CD14-positive monocyte (primary cell): ENCODE results near the gene FCSK. TPM values are rescaled to one million over a fixed set of nuclear protein-coding genes. Genes with fewer than 3 reads are reported as not detected.

Experiments used
- DNase-seq, 3 donors: peaks; one replicate each; pipeline ENCODE4 v3.0.0-alpha.2; 2011 to 2022
- H2AFZ ChIP-seq: 2 replicates; pipeline ENCODE4 v1.6.0; 2012; ENCODE audit warnings: mild to moderate bottlenecking, low read depth, low read length, inconsistent platforms; ENCODE audit not compliant: insufficient read depth, poor library complexity, severe bottlenecking
- H3K27ac ChIP-seq, 2 donors: 1 replicate in 1 of 2; 2 replicates in 1 of 2; pipeline ENCODE4 v1.5.1; 2012 to 2013; ENCODE audit warnings: low read length in 2 of 2, control low read depth in 1 of 2, inconsistent platforms in 1 of 2, low read depth in 1 of 2, mild to moderate bottlenecking in 1 of 2
- H3K27me3 ChIP-seq, 2 donors: one replicate each; pipeline versions ENCODE4 v1.6.0 to v1.6.1; 2011 to 2013; ENCODE audit warnings: low read length in 2 of 2; ENCODE audit not compliant: control insufficient read depth in 2 of 2, insufficient read depth in 2 of 2
- H3K36me3 ChIP-seq, 2 donors: replicated peaks in 1 of 2; 1 replicate in 1 of 2; 2 replicates in 1 of 2; pipeline versions ENCODE4 v1.5.1 to v1.6.1; 2012 to 2013; ENCODE audit warnings: low read length in 2 of 2, control low read depth in 1 of 2, inconsistent platforms in 1 of 2, mild to moderate bottlenecking in 1 of 2; ENCODE audit not compliant: insufficient read depth in 2 of 2, control insufficient read depth in 1 of 2
- H3K4me1 ChIP-seq, 2 donors: 1 replicate in 1 of 2; 2 replicates in 1 of 2; pipeline versions ENCODE4 v1.5.1 to v1.6.1; 2012 to 2013; ENCODE audit warnings: low read length in 2 of 2, control low read depth in 1 of 2, inconsistent platforms in 1 of 2, mild to moderate bottlenecking in 1 of 2, moderate library complexity in 1 of 2; ENCODE audit not compliant: insufficient read depth in 2 of 2, control insufficient read depth in 1 of 2
- H3K4me2 ChIP-seq: replicated peaks from 2 replicates; pipeline ENCODE3; 2012; ENCODE audit warnings: low read length, moderate library complexity, mild to moderate bottlenecking; ENCODE audit not compliant: poor library complexity, severe bottlenecking; ENCODE audit errors: extremely low read depth
- H3K4me3 ChIP-seq, 3 experiments: fragments of 200-600 bp in 1 of 3; sonication (generic) in 1 of 3; replicated peaks in 1 of 3; 1 replicate in 2 of 3; 2 replicates in 1 of 3; pipeline ENCODE4 v1.5.1; 2011 to 2013; ENCODE audit warnings: low read length in 3 of 3, mild to moderate bottlenecking in 3 of 3, control low read depth in 2 of 3, low read depth in 2 of 3, inconsistent platforms in 1 of 3, moderate library complexity in 1 of 3
- H3K79me2 ChIP-seq: 2 replicates; pipeline ENCODE4 v1.6.0; 2012; ENCODE audit warnings: mild to moderate bottlenecking, control low read depth, inconsistent platforms, low read length, moderate library complexity; ENCODE audit not compliant: insufficient read depth
- H3K9ac ChIP-seq: 2 replicates; pipeline ENCODE4 v1.6.0; 2017; ENCODE audit warnings: low read length, mild to moderate bottlenecking; ENCODE audit not compliant: insufficient read depth, poor library complexity, severe bottlenecking
- H3K9me3 ChIP-seq, 2 donors: replicated peaks in 1 of 2; 1 replicate in 1 of 2; 2 replicates in 1 of 2; pipeline versions ENCODE4 v1.5.1 to v1.6.1; 2012 to 2013; ENCODE audit warnings: low read length in 2 of 2, control low read depth in 1 of 2; ENCODE audit not compliant: control insufficient read depth in 1 of 2, insufficient read depth in 1 of 2
- H4K20me1 ChIP-seq: 2 replicates; pipeline ENCODE4 v1.6.0; 2012; ENCODE audit warnings: mild to moderate bottlenecking, low read length, control low read depth, moderate library complexity; ENCODE audit not compliant: insufficient read depth
- H3K27ac Mint-ChIP-seq, 7 donors: one replicate each; pipeline ENCODE4 v1.8.0; 2020; ENCODE audit warnings: mild to moderate bottlenecking in 7 of 7, mixed read lengths in 7 of 7, moderate library complexity in 6 of 7, inconsistent platforms in 2 of 7
- H3K27me3 Mint-ChIP-seq, 3 donors: one replicate each; pipeline ENCODE4 v1.8.0; 2021 to 2022; ENCODE audit warnings: low read depth in 3 of 3, mild to moderate bottlenecking in 3 of 3, mixed read lengths in 3 of 3, moderate library complexity in 3 of 3, inconsistent platforms in 1 of 3
- H3K36me3 Mint-ChIP-seq, 2 donors: one replicate each; pipeline ENCODE4 v1.8.0; 2020; ENCODE audit warnings: mixed read lengths in 2 of 2, inconsistent platforms in 1 of 2, mild to moderate bottlenecking in 1 of 2
- H3K4me1 Mint-ChIP-seq: one replicate; pipeline ENCODE4 v1.8.0; 2020; ENCODE audit warnings: mild to moderate bottlenecking, mixed read lengths
- H3K4me3 Mint-ChIP-seq, 2 donors: one replicate each; pipeline ENCODE4 v1.8.0; 2020; ENCODE audit warnings: mild to moderate bottlenecking in 2 of 2, mixed read lengths in 2 of 2, moderate library complexity in 1 of 2
- H3K9me3 Mint-ChIP-seq, 7 donors: one replicate each; pipeline ENCODE4 v1.8.0; 2020 to 2022; ENCODE audit warnings: mixed read lengths in 7 of 7, mild to moderate bottlenecking in 6 of 7, moderate library complexity in 6 of 7, inconsistent platforms in 2 of 7
- WGBS: methylation state at CpG from one replicate; pipeline ENCODE4 v1.1.5; 2013; ENCODE audit warnings: missing lambda C conversion rate; ENCODE audit not compliant: insufficient coverage; 5-methylcytosine and 5-hydroxymethylcytosine counted together
- intact Hi-C, 2 donors: fragments of 100-400 bp; cut with micrococcal nuclease; formaldehyde crosslinking; loops; one replicate each; pipeline versions ENCODE4 v1.15.0 to v1.15.1; 2023
- polyA plus RNA-seq, 3 donors: library from polyadenylated mRNA; depleted of rRNA in 1 of 3; unstranded in 2 of 3; stranded (reverse) in 1 of 3; fragments of 300-500 nt in 2 of 3; fragments of >200 nt in 1 of 3; fragmentation: Illumina TruSeq in 2 of 3; gene quantifications; 1 replicate in 2 of 3; 2 replicates in 1 of 3; pipeline ENCODE4 v1.2.3, GENCODE V29; 2012 to 2021
- TF ChIP-seq, protein P1 (sequence below): fragments of 200-600 bp; IDR thresholded peaks from one replicate; pipeline ENCODE4 v1.8.0; 2022; ENCODE audit warnings: antibody characterized with exemption, mild to moderate bottlenecking

The FCSK gene
- polyA plus RNA-seq, 3 donors = 4.2 to 19.0 (median 6.4) TPM

DNA sequence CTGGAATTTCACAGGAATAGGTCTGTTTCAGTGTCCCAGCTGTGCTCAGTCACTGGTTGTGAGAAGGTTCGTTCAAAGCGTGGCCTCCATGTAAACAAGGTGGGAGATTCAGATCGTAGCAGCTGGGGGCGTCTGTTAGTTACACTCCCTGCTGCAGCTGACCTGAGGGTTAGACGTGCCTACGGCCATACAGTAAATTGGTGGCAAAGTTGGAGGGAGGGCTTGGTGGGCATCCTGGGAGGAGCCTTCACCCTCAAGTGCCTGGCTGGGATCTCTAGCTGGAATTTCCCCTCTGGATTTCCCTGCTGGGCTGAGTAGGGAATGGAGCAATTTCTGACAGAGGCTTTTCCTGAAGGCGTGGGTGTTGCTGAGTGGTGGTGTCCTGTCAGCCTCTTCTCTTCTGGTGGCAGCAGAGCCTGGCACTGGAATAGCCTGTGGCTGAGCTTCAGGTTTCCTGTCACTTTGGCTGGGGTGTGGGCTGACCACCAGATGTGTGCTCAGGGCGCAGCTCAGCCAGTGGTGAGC is 6.4 kb downstream of the FCSK start:
- intact Hi-C loops = no loop called here
- TF ChIP-seq, protein P1, sequence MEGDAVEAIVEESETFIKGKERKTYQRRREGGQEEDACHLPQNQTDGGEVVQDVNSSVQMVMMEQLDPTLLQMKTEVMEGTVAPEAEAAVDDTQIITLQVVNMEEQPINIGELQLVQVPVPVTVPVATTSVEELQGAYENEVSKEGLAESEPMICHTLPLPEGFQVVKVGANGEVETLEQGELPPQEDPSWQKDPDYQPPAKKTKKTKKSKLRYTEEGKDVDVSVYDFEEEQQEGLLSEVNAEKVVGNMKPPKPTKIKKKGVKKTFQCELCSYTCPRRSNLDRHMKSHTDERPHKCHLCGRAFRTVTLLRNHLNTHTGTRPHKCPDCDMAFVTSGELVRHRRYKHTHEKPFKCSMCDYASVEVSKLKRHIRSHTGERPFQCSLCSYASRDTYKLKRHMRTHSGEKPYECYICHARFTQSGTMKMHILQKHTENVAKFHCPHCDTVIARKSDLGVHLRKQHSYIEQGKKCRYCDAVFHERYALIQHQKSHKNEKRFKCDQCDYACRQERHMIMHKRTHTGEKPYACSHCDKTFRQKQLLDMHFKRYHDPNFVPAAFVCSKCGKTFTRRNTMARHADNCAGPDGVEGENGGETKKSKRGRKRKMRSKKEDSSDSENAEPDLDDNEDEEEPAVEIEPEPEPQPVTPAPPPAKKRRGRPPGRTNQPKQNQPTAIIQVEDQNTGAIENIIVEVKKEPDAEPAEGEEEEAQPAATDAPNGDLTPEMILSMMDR = no peak
- peaks cover 10 to 29% of the 10 kb centered on the region in 2 donors for H3K36me3 Mint-ChIP-seq
- no peaks in the 10 kb centered on the region for H4K20me1 ChIP-seq
- peaks cover 0 to 4% (median 0%) of the 10 kb centered on the region in 7 donors for H3K9me3 Mint-ChIP-seq
- no peak overlapping the region for H3K27ac Mint-ChIP-seq
- no peak overlapping the region for H3K4me3 ChIP-seq
- H3K27me3 ChIP-seq = no peaks in the 10 kb centered on the region
- H3K4me2 ChIP-seq = no peak overlapping the region
- H3K4me3 Mint-ChIP-seq = no peak overlapping the region
- H3K79me2 ChIP-seq = no peaks in the 10 kb centered on the region
- H2AFZ ChIP-seq = no peak overlapping the region
- no peaks in the 10 kb centered on the region for H3K9me3 ChIP-seq
- WGBS = 80% methylated on average over 8 of the region's 8 CpGs
- DNase-seq = no peak
- H3K4me1 ChIP-seq = peaks cover 0 to 1% of the 10 kb centered on the region in 2 donors
- H3K27ac ChIP-seq = no peak overlapping the region
- H3K27me3 Mint-ChIP-seq = peaks cover 0 to 2% (median 0%) of the 10 kb centered on the region in 3 donors
- no peak overlapping the region for H3K9ac ChIP-seq
- peaks cover 10 to 27% of the 10 kb centered on the region in 2 donors for H3K36me3 ChIP-seq
- peaks cover 9% of the 10 kb centered on the region for H3K4me1 Mint-ChIP-seq

DNA sequence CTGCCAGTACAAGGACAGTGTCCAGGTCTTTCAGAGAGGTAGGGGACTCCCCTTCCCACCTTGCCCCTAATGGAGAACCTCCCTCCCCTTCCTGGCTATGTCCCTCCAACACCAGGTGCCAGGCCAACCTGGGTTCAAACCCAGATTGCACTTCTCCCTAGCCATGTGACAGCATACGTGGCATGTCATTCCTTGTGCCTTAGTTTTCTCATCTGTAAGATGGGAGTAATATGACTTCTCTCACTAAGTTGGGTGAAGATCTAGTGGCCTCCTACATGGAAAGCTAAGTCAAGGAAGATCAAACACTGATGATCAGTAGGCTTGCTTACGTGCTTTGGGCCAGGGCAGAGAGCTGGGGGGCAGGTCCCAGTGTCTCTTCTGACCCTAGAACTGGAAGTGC is 8.8 kb downstream of the FCSK start:
- TF ChIP-seq, protein P1 = no peak
- Histone ChIP-seq H3K27me3 (no peaks in the 10 kb centered on the region), H3K9me3 (no peaks in the 10 kb centered on the region), H3K4me2 (no peak overlapping the region), H4K20me1 (no peaks in the 10 kb centered on the region), H3K4me1 (no peaks in the 10 kb centered on the region), H2AFZ (no peak overlapping the region), H3K27ac (no peak overlapping the region), H3K9ac (no peak overlapping the region), H3K79me2 (no peaks in the 10 kb centered on the region), H3K36me3 (peaks cover 18 to 27% of the 10 kb centered on the region in 2 donors), H3K4me3 (no peak overlapping the region)
- no peak overlapping the region for H3K4me3 Mint-ChIP-seq
- DNase-seq = no peak
- peak overlapping the region in 1 of 7 donors; percentile 6 for H3K27ac Mint-ChIP-seq
- H3K9me3 Mint-ChIP-seq = peaks cover 0 to 4% (median 0%) of the 10 kb centered on the region in 7 donors
- 100% methylated on average over 1 of the region's 2 CpGs for WGBS
- intact Hi-C loops = no loop called here
- H3K4me1 Mint-ChIP-seq = no peaks in the 10 kb centered on the region
- peaks cover 20 to 43% of the 10 kb centered on the region in 2 donors for H3K36me3 Mint-ChIP-seq
- H3K27me3 Mint-ChIP-seq = peaks cover 0 to 2% (median 0%) of the 10 kb centered on the region in 3 donors
